ENCODE data around the gene H1-8.

The H1-8 gene

GRCh38 chr3:129567939-129568338 is 25.0 kb downstream of the H1-8 start:
- in situ Hi-C loops (cut with MboI; ENCODE audit: low sequenced_read_pairs) = no loop called here

- in situ Hi-C loops (cut with MboI; ENCODE audit: low sequenced_read_pairs) = no loop called here
Measured at GRCh38 chr3:129569856-129570255, 26.9 kb downstream of the H1-8 start.

- in situ Hi-C loops (cut with MboI; ENCODE audit: low sequenced_read_pairs) = no loop called here
Measured at GRCh38 chr3:129571605-129572547, 28.9 kb downstream of the H1-8 start.

DNA sequence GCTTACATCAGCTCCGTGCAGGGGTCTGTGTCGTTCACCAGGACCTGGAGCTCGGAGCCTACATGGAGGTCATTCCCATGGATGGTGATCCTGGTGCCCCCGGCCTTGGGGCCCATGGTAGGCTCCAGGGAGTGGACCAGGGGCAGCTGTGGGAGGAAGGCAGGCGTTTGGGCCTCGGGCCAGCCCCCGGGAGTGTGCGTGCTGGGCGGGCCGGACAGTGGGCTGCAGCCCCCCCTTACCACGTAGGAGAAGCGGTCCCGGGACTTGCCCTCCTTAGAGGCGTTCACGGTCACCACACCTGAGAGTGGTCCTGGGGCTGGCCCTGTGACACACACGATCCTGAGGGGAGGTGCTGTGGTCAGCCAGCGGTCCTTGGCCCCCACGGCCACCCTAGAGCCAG is 29.6 kb downstream of the H1-8 start:
- in situ Hi-C loops (cut with MboI; ENCODE audit: low sequenced_read_pairs) = no loop called here

- in situ Hi-C loops (cut with MboI; ENCODE audit: low sequenced_read_pairs) = no loop called here
Measured at GRCh38 chr3:129573493-129573892, 30.5 kb downstream of the H1-8 start.

GRCh38 chr3:129574206-129574605 is 31.2 kb downstream of the H1-8 start:
- in situ Hi-C loops (cut with MboI; ENCODE audit: low sequenced_read_pairs) = no loop called here

GRCh38 chr3:129575233-129575996 is 32.4 kb downstream of the H1-8 start:
- in situ Hi-C loops (cut with MboI; ENCODE audit: low sequenced_read_pairs) = no loop called here

DNA sequence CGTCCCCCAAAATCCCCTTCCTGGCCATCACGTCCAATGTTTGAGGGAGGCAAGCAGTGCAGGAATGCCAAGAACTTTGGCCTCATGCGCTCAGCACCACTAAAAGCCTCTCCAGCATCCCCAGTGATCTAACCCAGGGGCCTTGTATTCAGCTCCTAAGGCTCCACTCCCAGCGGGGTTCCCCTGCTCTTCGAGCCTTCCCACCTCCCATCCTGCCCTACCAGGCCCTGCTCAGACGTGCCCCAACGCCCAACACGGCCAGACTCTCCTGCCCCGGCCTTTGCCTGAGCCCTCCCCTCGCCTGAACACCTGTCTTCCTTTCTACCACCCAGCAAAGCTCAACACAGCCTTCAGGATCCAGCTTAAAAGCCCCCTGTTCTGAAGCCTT is 33.0 kb downstream of the H1-8 start:
- in situ Hi-C loops (cut with MboI; ENCODE audit: low sequenced_read_pairs) = no loop called here

- in situ Hi-C loops (cut with MboI; ENCODE audit: low sequenced_read_pairs) = no loop called here
Measured at GRCh38 chr3:129576514-129577352, 33.8 kb downstream of the H1-8 start.

GRCh38 chr3:129577366-129577765 is 34.4 kb downstream of the H1-8 start:
- in situ Hi-C loops (cut with MboI; ENCODE audit: low sequenced_read_pairs) = no loop called here

DNA sequence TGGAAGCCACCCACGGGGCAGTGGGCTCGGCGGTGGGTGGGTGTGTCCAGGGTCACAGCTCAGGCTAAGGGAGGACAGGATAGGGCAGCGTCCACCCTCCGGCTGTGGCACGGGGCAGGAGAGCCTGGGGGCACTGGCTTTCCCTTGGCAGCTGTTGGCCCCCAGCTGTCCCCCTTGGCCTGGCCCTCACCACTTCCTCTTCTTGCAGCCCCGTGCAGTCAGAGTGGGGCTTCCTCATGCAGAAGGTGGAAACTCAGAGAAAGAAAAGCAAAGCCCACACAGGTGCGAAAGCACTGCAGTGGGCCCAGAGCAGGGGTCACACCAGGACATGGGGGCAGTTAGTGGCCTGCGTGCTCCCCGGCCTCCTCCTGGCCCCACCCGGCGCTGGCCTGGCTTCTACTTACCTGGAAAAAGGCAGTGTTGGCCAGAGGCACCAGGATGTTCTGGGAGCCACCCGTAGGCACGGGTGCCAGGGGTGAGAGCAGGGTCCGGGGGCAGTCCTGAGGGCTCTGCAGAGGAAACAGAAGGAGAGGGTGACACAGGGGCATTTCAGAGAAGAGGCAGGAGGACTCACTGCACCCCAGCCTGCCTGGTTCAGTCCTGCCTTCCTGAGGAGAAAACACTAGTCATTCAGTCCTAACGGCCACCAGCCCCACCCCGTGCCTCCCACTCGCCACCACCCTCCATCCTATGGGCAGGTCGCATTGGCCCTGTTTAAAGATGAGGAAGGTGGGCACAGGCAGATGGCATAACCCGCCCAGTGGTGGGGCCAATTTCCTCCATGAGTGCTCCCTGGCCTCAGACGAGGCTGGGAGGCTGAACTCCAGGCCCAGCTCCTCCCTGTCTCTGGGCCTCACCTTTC is 35.2 kb downstream of the H1-8 start:
- in situ Hi-C loops (cut with MboI; ENCODE audit: low sequenced_read_pairs) = no loop called here

DNA sequence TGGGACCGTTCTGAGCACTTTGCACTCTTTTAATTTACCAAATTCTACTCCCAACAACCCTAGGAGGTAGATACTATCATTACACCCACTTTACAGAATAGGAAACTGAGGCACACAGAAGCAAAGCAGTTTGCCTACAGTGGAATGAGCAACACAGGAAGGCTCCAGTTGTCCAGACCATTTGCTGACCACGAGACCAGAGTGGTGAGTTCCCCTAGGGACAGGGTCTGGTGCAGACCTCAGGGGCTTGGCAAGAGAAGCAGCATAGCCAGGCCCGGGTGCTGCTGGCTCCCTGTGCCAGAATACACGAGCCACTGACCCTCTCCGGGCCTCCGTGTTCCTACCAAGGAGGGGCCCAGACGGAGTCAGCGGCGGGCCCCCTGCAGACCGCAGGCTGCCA is 37.0 kb downstream of the H1-8 start:
- in situ Hi-C loops (cut with MboI; ENCODE audit: low sequenced_read_pairs) = no loop called here

- in situ Hi-C loops (cut with MboI; ENCODE audit: low sequenced_read_pairs) = no loop called here
Measured at GRCh38 chr3:129581623-129582022, 38.6 kb downstream of the H1-8 start.

GRCh38 chr3:129582799-129583198 is 39.8 kb downstream of the H1-8 start:
- in situ Hi-C loops (cut with MboI; ENCODE audit: low sequenced_read_pairs) = no loop called here

DNA sequence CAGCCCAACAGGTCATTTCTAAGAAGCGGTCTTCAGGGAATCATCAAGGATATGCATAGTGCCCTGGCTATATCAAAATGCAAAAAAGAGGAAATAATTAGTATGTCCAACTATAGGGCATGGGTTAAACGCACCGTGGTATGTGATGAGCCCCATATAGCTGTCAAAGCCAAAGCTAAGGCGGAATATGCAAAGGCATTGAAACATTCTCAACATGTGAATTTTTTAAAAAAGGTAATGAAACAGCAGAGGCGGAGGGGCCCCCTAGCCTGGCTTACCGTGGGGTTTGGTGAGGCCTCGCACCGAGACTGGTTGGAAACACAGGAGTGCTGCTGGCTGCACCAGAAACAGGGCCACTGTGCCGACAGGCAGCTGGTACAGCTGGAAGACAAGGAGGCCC is 40.3 kb downstream of the H1-8 start:
- in situ Hi-C loops (cut with MboI; ENCODE audit: low sequenced_read_pairs) = no loop called here

DNA sequence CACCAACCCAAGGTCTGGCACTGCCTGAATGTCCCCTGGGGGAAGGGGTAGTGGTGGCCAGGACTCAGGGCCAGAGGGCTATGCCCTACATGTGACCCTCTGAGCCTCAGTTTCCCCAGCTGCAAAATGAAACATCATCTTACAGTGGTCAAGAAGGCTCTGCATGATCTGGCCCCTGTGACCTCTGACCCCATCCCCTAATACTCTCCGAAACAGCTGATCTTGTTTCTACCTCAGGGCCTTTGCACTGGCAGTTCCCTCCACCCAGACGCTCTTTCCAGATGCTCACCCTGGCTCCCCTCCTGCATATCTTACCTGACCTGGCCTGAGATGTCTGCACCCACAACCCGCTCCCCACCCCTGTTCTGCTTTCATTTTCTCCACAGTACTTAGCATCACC is 41.7 kb downstream of the H1-8 start:
- in situ Hi-C loops (cut with MboI; ENCODE audit: low sequenced_read_pairs) = no loop called here

GRCh38 chr3:129585949-129586657 is 43.1 kb downstream of the H1-8 start:
- in situ Hi-C loops (cut with MboI; ENCODE audit: low sequenced_read_pairs) = no loop called here

- in situ Hi-C loops (cut with MboI; ENCODE audit: low sequenced_read_pairs) = no loop called here
Measured at GRCh38 chr3:129586746-129587430, 43.9 kb downstream of the H1-8 start.

All from HL-60/S4 (cell line).